ENCODE results near the gene SYCN. TPM values are rescaled to one million over a fixed set of nuclear protein-coding genes. Genes with fewer than 3 reads are reported as not detected.

Gene SYCN
- total RNA-seq, 1 donor from 2014 or later = not detected

DNA sequence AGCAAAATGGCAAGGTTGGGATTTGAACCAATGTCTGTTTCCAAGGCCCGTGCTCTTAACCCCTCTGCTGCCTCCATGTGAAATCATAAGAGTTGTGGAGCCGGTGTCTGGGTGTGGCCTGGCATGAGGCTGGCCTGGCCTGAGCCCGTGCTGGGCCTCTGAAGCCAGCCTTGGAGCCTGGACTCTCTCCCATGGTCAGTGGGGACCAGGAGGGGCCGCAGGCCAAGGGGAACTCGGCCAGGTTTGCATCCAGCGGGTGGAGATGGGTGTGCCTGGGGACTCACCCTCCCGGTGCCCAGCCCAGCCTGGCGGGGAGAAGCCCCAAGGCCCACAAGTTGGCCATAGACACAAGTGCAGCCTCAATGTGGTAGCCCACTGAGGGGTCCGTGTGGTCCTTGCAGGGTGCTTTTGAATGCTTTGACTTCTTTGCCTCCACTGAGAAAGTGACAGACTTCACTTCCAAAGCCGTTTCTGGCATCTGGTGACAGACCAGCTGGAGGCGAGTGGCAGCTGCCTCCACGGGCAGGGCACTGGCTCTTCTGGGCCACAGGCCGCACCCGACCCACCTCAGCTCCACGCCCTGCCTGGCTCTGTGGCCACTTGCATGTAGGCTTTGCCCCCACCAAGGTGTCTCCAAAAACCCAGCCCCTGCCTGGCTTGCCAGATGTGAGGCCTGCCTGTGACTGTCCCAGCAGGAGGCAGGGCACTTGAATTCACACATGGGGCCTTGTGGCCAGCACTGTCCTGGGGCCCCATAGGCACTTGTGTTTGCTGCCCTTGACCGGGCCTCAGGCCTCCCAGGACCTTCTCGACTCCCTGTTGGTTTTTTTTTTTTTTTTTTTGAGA is 33.5 kb downstream of the SYCN start:
- DNase-seq = no peak

DNA sequence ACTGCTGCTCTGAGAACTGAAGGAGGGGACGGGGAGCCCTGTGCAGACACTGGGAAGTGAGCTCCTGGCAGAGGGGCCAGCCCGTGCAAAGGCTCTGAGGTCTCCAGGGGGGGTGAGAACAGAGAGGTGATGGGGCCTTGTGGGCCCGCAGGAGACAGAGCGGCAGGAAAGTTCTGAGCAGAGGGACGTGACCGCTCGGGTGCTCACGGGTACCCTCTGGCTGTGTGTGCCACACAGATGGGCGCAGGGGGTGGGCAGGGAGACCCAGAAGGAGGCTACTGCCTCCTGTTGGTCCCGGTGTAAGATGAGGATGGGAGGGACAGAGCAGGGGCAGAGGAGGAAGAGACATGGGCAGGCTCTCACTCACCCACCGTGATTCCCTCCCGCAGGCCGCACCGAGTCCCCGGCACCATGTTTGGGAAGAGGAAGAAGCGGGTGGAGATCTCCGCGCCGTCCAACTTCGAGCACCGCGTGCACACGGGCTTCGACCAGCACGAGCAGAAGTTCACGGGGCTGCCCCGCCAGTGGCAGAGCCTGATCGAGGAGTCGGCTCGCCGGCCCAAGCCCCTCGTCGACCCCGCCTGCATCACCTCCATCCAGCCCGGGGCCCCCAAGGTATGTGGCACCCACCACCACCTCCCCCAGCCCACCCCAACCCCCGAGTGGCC is 34.8 kb downstream of the SYCN start:
- no peak for DNase-seq

DNA sequence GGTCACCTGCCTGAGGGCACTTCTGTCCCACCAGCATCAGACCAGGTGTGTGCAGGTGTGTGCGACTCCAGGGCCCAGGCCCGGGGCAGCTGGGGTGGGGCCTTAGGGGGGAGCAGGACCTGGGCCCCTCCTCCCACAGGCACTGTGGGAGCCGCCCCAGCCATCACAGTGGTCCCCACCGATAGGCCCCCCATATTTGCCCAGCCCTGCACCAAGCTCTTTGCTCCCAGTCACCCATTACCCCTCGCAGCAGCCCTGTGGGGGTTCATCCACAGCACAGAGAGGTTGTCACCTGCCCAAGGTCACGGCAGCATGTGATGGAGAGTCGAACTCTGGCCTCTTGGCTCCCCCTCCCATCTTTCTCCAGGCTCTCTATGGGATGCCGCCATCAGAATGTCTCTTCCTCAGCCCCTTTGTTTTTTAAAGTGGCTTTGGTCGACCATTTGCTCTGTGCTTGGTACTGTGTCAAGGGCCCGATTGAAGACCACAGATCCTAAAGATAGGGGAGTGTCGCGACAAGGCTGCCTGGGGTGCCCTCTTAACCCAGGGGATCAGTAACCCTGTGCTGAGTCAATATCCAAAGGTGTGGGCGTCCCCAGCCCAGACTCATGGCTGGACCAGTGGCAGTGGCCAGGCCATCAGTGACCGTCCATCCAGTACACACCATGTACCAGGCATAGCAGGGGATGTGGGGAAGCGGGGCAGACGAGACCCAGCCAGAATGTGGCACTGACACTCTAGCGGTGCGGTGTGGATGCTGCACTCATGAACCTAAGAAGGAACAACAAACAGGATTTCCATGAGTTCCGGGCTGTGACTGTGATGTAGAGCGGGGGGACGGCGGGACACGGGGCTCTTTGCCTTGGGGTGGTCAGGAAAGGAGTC is 35.6 kb downstream of the SYCN start:
- no peak for DNase-seq

DNA sequence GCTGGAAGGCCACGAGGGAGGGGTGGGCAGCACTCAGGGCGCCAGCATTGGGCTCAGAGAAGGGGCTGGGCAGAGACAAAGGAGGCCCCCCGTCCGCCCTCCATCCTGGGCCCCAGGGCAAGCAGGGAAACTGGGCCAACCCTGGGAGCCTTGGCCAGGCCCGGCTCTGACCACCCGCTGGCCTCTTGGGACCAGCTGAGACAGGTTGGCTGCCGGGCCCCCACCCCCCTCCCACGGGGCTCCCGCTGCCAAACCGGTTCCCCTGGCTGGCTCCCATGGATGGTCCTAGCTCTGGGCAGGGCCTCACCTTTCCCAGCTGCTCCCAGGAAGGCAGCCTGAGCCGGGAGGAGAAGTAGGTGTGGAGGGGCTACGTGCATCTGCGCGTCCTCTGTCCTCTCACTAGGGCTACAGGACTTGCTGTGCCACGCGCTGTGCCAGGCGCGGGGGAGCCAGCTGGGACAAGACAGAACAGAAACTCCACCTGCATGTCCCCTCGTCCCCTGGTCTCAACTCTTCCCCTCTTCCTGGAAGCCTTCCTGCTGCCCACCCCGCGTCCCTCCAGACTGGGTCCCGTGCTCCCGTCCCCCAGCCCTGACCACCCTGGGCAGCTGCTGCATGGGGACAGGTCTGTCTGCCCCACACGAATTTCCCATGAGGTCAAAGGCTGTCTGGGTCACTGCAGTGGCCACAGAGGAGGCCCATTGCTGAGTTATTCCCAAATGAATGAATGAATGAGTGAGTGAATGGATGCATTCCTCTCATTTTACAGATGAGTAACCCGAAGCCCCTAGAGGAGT is 36.4 kb downstream of the SYCN start:
- peak; percentile 22 for DNase-seq

DNA sequence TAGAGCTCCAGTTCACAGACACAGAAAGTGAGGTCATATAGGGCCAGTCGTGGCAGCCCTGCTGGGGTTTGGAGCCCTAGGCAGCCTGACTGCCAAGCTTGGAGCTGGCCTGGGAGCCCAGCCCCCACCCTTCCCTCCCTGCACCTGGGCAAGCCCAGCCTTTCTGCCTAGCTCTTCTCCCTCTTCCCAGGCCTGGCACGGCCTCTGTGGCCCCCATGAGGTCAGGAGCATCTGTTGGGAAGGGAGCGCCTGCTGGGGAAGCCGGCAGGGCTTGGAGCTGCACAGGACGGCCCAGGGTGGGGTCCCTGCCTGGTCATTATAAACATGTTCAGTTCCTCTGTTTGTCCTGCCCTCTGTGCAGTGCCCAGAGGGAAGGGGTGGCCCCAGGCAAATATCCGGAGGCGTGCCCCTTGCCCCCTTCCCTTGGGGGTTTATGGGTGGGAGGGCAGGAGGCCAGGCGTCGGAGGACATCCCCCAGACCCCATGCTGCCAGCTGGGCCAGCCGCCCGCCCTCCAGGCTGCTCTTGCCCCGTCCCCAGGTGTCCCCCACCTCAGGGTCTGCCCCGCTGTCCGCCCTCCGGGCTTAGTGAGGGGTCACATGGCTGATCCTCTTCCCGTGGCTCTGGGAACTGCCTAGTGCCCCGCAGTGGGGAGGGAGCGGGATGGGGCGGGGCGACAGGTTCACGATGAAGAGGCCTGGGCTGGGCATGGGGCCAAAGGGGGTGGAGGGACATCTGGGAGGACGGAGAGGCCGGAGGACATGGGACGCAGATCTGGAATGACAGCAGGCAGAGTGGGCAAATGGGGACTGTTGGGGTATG is 37.3 kb downstream of the SYCN start:
- DNase-seq = peak; percentile 81

DNA sequence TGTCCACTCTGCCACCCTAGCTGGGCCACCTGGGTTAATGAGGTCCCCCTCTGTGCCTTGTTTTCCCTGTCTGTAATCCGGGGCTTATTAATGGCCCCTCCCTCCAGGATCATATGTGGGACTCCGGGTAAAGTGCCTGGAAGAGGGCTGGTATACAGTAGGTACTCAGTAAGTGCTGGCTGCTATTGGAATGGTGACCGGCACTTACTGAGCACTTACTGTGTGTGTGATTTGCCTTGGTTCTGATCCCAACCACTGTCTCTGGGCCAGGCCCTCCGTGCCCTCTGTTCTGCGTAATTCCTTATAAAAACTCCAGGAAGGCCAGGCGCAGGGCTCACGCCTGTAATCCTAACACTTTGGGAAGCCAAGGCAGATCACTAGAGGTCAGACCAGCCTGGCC is 38.2 kb downstream of the SYCN start:
- DNase-seq = no peak

DNA sequence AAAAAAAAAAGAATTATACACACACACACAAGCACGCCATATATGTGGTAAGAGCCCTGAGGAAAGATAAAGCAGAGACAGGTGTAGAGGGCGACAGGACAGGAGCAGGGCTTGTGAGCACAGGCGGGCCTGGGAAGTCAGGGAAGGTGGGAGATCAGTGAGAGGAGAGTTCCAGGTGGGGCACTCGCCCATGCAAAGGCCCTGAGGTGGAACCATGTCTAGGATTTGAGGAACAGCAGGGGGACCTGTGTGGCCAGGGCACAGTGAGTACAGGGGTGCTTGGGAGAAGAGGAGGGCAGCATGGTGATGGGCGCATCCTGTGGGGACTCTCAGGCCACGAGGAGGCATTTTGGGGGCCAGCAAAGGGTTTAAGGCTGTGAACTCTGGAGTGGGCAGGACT is 39.8 kb downstream of the SYCN start:
- DNase-seq = no peak

DNA sequence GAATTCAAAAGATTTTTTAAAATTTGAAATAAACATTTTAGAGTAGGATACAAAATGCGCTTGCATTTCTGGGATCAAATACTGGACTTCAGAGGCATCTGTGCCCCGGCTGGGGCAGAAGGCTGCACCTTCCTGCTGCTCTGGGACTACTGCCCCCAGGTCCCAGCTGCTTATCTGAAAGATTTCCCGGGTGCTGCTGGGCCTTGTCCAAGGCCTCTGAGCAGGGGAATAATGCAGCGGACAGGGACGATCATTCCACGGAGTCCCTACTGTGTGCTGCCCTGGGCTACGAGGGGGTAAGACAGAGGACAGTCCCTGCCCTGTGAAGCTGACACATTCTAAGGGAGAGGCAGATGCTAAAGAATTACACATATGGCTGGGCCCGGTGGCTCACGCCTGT is 40.4 kb downstream of the SYCN start:
- no peak for DNase-seq

DNA sequence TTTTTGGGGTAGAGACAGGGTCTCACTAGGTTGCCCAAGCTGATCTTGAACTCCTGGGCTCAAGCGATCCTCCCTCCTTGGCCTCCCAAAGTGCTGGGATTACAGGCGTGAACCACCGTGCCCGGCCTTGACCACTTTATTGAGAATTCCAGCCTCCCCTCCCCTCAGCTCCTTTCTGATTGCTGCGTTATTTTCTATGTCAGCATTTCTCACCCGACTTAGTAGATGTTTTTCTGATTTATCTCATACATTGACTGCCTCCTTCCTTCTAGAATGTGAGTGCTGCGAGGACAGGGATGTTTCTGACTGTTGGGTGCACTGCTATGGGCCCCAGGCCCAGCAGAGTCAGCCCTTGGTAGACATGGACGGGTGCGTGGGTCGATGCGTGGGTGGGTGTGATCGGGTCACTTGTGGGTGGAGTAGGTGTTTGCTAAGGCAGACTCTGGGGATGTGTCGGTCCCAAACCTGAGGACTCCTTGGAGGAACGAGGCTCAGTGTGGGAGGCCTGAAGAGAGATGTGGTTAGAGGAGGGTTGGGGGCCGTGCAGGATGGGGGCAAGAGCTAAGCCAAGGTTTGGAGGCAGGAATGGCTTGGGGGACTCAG is 41.5 kb downstream of the SYCN start:
- DNase-seq = no peak

DNA sequence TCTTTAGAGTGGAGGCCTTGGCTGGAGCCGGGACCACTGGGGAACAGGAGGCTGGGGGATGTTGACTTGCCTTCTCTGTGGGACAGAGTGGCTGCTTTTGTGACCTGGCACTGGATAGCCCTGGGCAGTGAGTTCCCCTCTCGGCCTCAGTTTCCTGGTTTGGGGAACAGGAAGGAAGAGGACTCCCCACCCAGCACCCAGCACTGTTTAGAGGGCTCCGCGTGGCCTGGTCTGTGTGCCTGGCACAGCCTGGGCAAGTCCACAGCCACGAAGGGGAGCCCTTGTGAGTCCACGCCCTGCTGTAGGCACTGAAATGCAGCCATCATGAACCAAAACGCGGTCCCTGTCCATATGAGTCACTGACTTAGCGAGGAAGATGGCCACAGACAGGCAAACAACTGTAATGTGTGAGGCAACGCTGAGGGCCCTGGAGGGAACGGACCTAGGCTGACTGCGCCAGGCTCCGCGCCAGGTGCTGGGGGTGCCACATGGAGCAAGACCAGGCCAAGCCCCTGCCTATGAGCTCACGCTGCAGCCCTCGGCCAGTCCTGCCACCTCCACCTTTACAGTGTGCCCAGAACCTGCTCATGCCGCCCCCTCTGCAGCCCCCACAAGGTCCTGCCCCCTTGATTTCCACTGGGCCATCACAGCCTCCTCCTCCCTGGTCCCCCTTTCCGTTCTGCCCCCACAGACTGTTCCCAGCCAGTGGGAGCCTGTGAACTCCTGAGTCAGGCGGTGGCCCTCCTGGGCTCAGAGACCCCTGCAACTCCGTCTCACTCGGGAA is 43.0 kb downstream of the SYCN start:
- no peak for DNase-seq

DNA sequence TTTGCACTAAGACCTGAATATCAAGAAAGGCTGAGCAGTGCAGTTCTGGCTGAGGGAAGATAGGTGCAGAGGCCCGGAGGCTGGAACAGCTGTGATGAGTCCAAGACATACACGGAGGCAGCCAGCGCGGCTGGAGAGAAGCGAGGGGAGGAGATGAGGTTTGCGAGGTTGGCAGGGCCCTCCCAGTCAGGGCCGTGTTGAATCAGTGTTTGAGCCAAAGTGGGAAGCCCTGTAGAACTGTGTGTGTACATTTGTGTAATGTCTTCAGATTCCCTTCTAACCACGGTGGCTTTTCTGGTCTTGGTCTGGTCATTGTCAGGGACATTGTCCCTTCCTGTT is 43.6 kb downstream of the SYCN start:
- peak; percentile 78 for DNase-seq

DNA sequence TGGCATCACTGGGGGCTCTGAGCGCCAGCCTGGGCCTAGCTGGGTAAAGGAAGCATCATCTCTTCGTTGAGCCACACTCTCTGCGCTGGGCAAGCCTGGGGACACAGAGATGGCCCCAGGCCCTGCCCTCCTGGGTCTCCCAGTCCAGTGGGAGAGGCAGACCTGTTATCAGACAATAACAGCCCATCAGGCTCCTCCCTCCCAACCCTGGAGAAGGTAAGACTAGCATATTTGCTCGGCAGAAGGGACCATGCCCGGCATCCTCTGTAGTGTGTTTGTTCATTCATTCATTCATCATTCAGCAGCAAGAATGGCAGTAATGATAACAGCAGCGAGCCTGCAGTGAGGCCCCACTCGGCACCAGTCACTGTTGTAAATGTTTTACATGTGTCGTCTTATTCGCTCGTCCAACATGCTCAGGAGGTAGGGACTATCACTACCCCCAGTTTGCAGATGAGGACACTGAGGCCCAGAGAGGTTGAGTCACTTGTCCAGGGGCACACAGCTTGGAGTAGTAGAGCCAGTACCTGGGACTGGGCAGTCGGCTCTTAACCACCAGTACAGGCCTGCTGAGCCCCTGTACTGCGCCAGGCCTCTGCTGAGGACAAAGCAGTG is 45.3 kb downstream of the SYCN start:
- DNase-seq = no peak

DNA sequence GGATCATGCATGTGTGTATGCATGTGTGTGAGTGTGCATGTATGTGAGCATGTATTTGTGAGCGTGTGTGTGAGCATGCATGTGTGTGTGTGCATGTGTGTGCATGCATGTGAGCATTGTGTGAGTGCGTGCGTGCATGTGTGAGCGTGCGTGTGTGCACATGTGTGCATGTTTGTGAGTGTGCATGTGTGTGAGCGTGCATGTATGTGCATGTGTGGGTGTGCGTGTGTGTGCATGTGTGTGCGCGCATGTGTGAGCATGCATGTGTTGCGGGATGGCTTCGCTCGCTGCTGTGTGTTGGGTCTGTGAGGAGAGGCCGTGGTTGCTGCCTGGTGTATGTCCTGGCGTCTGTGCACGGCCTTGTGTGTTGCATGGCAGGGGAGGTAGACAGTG is 46.1 kb downstream of the SYCN start:
- no peak for DNase-seq

DNA sequence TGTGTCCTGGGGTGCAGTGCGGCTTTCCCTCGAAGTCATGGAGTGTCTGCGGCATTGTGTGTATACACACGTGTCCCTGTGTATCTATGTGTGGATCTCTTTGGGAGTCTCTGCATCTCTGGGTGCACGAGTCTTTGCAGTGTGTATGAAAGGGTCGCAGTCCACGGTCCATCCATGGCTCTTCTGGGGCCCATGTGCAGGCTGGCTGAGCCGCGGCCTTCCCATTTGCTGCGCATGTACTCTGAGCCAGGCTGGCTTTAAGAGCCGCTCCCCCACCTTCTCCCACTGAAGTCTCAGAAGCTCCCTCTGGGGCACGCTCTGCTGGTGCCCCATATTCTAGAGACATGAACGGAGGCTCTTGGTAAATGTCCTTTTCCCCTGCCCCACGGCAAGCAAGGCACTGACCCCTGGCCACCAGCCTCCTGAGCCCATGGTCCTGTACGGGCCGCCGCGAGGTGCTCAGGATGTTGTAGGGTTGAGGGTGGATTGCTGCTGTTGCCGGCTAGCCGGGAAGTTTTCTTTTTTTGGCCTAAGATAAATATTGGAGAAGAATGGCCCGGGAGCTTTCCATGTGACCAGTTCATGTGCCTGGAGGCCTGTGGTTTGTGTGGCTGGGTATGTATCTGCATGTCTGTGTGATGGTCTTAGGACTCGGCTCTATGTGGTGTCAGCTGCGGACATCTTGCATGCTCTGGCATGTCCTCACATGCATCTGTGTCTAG is 46.6 kb downstream of the SYCN start:
- no peak for DNase-seq

DNA sequence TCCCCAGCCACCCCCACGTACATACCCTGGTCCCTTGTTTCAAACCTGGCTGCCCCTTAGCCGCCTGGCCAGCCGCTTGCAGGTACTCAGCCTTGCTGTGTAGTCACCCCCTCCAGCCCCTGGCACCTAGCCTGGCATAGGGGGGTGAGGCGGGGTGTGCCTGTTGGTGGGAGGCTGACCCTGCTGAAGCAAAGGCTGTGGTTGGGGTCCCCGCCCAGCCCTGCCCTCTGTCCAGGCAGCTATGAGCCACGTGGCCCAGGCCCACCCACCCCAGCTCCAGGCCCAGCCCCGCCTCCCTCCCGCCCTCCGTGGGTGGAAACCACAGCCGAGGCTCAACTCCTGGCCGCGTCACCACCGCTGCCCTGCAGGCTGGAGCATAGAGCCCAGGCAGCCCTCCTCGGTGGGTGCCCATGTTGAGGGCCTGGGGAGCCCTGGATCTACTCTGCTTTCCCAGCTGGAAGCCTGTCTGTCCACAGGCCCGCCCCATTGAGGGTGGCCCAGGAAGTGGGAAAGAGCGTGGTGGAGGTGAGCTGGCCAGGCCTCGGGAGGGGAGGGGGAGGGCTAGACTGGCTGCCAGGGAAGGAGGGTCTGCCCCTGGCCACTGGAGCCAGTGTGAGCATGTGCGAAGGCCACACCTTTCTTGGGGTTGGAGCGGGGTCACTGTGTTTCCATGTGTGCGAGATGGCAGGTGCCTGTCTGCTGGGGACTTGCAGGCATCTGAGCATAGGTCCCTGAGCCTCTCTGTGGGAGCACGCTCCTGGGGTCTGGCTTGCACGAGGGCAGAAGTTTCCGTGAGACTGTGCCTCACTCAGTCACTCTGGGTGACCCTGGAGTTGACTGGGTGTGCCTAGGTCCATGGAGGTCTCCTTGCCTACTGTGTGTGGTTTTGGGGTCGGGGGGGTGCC is 47.5 kb downstream of the SYCN start:
- no peak for DNase-seq

DNA sequence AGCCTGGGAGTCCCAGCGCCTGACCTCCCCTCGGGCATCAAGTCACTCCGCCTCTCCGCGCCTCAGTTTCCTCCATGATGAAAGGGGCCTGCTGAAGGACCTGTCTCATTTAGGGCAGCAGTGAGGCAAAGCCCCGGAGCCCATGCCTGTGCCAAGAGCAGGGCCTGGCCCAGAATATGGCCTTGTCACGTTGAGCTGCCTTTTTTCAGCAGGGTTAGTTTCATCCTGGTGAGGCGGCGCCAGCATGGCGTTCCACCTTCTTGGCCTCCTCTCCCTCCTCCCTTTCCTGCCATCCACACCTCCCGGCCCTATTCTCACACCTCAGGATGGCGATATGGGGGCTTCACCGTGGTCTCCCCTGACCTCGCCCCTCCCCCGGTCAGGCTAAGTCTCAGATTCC is 48.3 kb downstream of the SYCN start:
- no peak for DNase-seq

DNA sequence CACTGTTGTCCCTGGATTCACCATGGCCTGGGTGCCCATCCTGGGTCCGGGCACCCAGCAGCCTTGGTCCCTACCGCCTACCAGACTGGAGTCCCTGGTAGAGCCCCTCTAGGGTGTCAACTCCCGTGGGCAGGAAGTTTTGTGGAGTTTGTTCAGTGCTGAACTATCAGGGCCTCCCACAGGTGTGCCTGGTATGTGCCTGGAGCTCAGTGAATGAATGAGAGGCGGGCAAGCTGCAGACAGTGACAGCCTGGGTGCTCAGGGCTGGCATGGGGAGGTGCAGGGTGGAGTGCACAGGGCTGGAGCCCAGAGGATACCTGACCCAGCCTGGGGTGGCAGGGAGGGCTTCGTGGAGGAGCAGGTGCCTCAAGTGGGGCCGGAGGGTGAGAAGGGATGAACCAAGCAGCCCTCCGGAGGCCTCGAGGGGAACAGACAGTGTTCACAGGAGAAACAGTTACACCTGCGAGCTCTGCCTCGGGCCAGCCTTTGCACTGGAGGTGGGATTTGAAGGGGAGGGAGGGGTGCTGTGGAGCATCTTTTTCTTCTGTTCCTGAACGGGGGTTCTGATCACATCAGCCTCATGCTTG is 48.9 kb downstream of the SYCN start:
- DNase-seq = no peak

Measured in tongue (tissue), 2 donors.